HFF-Myc (cell line): ENCODE results near the gene POLR2L.
A peak's percentile ranks its signal among the peaks of the same experiment; 100 is the strongest.

Experiments
- DNase-seq: peaks from one replicate; pipeline ENCODE4 v3.0.0-alpha.2; 2011; ENCODE audit warnings: low read depth; ENCODE audit errors: extremely low read depth
- H3K4me3 ChIP-seq: replicated peaks from 2 replicates; pipeline ENCODE4 v1.5.1; 2011; ENCODE audit warnings: low read depth, mild to moderate bottlenecking, control low read depth, low read length
- TF ChIP-seq, protein P1 (sequence below): IDR thresholded peaks from 2 replicates; pipeline ENCODE4 v1.5.1; 2012; ENCODE audit warnings: mild to moderate bottlenecking, low read depth, low read length, control low read depth; ENCODE audit errors: missing control alignments

POLR2L gene

DNA sequence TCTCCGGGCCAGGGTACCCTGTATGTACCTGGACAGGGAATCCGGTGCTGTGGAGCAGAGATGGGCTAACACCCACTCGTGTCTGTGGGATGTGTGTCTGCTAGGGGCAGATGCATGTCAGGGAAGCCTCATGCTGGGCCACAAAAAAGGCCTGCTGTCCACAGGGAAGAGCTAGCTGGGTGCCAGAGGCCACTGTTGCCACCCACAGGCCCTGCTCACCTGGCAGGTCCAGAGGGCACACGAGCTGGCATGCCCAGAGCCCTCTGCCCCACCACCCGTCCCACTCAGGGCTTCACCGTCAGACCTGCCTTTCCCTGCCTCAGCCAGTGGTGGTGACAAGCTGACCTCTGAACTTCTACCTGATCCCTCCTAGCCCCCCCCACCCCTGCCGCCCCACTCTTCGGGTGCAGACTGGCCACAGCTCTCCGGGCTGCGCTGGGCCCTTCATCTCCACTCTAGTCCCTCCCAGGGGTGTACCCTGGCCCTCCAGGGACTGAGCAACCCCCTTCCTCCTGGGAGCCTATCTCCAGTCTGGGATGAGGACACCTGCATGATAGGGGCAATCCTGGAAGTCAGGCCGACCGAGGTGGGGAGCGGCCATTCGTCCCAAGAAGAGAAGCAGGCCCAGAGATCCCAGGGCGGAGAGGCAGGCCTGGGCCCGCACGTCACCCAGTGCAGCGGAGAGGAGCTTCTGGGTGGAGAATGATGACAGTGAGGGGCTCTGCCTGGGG is 45.6 kb downstream of the POLR2L start:
- peak overlapping the region; percentile 79 for H3K4me3 ChIP-seq
- TF ChIP-seq, protein P1, sequence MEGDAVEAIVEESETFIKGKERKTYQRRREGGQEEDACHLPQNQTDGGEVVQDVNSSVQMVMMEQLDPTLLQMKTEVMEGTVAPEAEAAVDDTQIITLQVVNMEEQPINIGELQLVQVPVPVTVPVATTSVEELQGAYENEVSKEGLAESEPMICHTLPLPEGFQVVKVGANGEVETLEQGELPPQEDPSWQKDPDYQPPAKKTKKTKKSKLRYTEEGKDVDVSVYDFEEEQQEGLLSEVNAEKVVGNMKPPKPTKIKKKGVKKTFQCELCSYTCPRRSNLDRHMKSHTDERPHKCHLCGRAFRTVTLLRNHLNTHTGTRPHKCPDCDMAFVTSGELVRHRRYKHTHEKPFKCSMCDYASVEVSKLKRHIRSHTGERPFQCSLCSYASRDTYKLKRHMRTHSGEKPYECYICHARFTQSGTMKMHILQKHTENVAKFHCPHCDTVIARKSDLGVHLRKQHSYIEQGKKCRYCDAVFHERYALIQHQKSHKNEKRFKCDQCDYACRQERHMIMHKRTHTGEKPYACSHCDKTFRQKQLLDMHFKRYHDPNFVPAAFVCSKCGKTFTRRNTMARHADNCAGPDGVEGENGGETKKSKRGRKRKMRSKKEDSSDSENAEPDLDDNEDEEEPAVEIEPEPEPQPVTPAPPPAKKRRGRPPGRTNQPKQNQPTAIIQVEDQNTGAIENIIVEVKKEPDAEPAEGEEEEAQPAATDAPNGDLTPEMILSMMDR = no peak
- DNase-seq = no peak

DNA sequence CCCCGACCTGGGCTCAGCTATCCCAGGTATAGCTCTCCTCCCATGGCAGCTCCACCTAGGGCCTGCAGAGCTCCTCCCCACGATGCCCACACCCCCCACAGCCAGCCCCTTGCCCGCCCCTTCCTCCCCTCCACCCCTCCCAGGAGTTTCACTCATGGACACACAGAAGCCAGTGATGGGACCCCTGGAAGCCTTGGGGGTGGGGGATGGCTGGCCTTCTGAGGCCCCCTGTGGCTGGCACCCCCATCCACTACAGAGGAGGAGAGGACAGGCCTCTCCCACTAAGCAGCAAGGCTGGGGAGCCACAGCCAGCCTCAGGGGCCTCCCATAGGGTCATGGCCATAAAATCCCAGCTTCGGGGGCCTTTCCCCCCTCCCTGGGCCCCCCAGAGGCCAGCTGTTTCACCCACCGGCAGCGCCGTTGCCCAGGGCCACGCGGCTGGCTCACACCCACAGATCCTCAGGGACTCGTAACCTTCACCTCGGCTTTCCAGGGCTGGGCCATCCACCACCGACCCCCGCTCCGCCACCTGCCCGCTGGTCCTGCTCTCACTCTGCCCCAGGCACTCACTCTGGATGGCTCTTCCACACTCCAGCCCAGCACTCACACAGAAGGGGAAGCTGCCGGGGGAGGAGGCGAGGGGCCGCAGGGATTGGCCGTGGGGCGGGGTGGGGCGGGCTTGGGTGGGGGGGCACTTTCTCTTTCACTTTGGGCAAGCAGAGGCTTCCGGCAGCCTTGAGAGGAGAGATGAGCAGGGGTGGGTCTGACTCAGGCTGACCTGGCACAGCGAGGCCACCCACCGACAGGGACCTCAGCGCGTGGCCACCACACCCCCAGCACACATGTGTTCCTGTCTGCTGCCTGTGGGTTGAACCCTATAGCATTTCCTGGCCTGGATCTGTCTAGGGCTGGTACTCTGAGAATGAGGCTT is 46.4 kb downstream of the POLR2L start:
- TF ChIP-seq, protein P1 = no peak
- H3K4me3 ChIP-seq = peak overlapping the region; percentile 79
- DNase-seq = no peak

DNA sequence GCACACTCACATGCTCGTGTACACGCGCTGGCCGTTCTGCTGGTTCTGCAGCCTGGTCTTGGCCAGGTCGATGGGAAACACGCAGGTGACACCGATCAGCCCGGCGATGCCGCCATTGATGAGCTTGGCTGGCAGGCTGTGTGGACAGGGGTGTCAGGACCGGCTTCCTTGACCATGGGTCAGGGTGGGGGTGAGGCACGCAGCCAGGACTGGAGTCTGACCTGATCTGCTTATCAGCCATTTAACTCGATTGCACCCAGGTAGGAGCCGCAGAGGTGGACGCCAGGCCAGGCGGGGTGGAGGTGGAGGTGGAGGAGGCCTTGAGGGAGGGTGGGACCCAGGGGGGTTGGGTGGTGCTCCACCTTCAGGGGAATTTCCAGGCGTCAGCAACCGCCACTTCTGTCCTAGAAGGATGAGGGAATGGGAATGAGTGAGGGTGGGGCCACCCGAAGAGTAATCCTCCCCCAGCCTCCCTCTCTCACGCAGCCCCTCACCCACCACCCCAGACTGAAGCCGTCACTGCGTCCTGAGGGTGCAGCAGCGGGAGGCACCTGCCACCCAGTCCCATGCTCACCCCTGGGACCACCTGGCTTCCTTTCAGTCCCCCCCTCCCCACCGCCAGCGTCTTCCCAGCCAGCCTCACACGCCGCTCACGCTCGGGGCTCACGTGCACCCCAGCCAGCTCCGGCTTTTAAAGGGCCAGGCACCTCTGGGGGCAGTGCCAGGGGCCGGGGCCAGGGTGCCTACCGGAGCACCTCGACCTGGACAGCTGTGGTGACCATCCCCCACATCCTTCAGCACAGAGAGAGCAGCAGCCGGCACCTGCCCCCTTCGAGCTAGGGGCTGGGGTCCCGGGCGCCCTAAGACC is 47.3 kb downstream of the POLR2L start:
- TF ChIP-seq, protein P1 = no peak
- H3K4me3 ChIP-seq = peak overlapping the region; percentile 79
- DNase-seq = no peak

DNA sequence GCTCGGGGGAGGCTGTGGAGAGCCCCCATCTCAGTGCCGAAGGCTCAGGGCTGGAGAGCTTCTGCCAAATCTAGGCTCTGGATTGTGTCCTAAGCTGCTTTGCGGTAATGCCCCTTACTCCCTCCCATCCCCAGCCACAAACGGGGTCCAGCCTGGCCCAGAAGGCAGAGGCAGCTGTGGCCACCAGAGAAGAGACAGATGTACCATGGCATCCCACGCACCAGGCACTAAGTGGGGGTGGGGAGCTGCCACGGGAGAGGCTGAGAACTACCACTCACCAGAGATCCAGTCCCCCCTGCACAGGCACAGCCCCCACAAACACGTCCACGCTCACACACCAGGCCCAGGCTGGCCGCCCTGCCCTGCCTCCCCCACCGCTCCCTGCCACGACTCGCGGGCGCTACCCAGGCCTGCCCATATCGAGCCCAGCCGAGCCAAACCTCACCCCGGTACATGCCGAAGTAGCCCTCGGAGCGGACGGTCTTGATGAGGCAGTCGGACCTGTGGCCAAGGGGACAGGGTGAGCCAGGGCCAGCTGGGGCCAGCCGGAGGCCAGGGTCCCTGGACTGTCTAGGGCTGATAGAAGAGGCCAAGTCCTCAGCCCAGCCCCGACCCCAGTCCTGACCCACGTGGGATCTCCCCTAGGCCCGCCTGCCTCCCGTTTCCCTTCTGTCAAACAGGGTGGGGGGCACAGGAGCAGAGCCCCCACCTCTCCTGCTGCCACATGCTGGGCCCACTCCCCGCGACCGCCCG is 48.1 kb downstream of the POLR2L start:
- TF ChIP-seq, protein P1 = no peak
- no peak overlapping the region for H3K4me3 ChIP-seq
- DNase-seq = no peak

DNA sequence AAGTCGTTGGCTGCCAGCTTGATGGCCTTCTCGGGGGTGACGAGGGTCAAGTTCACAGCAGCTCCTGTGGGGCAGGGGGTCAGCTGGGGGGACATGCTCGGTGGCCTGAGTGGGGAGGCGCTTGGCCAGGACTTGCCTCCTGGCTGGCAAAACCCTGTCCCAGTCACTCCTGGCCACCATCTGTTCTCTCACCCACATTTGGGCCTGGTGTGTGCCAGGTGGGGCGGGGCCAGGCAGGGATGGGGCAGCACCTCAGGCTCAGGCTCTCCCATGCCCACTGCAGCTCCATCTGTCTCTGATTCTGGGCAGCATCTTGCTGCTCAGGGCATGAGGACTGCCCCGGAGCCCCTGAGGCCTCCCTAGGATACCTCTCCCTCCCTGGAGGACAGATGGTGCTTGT is 48.8 kb downstream of the POLR2L start:
- H3K4me3 ChIP-seq = no peak overlapping the region
- DNase-seq = no peak
- TF ChIP-seq, protein P1 = no peak

DNA sequence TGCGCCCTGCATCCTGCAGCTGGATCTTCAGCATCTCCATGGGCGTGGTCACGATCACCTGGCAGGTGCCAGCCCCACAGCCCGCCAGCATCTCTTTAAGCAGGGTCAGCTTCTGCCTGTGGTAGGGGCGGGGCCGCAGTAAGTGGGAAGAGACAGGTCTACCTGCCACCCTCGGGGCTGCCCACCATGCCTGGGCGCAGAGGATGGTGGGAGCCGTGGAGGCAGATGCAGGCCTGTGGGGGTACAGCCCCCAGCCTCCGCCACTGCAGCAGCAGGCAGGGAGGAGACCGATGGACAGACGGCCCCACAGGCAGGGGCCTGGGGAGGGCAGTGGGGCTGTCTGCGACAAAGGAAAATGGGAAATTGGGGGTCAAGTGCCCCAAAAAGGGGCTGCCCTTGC is 49.5 kb downstream of the POLR2L start:
- TF ChIP-seq, protein P1 = no peak
- no peak overlapping the region for H3K4me3 ChIP-seq
- no peak for DNase-seq
